OCI-LY7 (cell line): Measurements from ENCODE around the gene RNF111. TPM values are rescaled to one million over a fixed set of nuclear protein-coding genes. Genes with fewer than 3 reads are reported as not detected.

Experiments used
- BruUV-seq: library from RNA; stranded (reverse); fragments of 400-500 nt; replicated peaks from 2 replicates; lab custom pipeline; 2021; lab: Mats Ljungman, UMichigan
- CTCF ChIA-PET: fragments of 300-600 bp; sonication (Branson Sonifier 250); formaldehyde crosslinking; loops from one replicate; lab custom pipeline; 2022; ENCODE audit warnings: antibody characterized with exemption; ENCODE audit not compliant: unreplicated experiment; lab: Charles Lee
- POLR2A ChIA-PET: fragments of 300-600 bp; sonication (Branson Sonifier 250); formaldehyde crosslinking; loops from one replicate; lab custom pipeline; 2022; ENCODE audit warnings: antibody characterized with exemption; lab: Charles Lee
- DNase-seq: peaks from one replicate; pipeline ENCODE4 v3.0.0-alpha.2; 2015; ENCODE audit warnings: low spot score
- H2AFZ ChIP-seq: fragments of 200-600 bp; sonication (generic), shearing (Covaris generic); 2 replicates; pipeline ENCODE4 v1.6.1; 2014; ENCODE audit warnings: mild to moderate bottlenecking, antibody characterized with exemption, low read length, moderate library complexity
- H3K27ac ChIP-seq: fragments of 200-600 bp; sonication (generic); 2 replicates; pipeline ENCODE4 v1.5.1; 2014; ENCODE audit warnings: mixed run types, low read depth, mild to moderate bottlenecking, moderate library complexity, low read length, inconsistent platforms; ENCODE audit not compliant: poor library complexity, severe bottlenecking
- H3K36me3 ChIP-seq: fragments of 200-600 bp; sonication (generic); 2 replicates; pipeline ENCODE4 v1.6.1; 2014; ENCODE audit warnings: mild to moderate bottlenecking, antibody characterized with exemption, low read length, moderate library complexity, mixed read lengths; ENCODE audit not compliant: insufficient read depth
- H3K4me1 ChIP-seq: fragments of 200-600 bp; sonication (generic); 2 replicates; pipeline ENCODE4 v1.5.1; 2014; ENCODE audit warnings: mild to moderate bottlenecking, low read length; ENCODE audit not compliant: insufficient read depth, poor library complexity, severe bottlenecking
- H3K4me2 ChIP-seq: fragments of 200-600 bp; sonication (generic); 2 replicates; pipeline ENCODE4 v1.6.1; 2014; ENCODE audit warnings: mild to moderate bottlenecking, low read length
- H3K4me3 ChIP-seq: fragments of 200-600 bp; sonication (generic); 2 replicates; pipeline ENCODE4 v1.5.1; 2014; ENCODE audit warnings: mild to moderate bottlenecking, low read depth, low read length; ENCODE audit not compliant: poor library complexity, severe bottlenecking
- H3K79me2 ChIP-seq: fragments of 200-600 bp; sonication (generic); 2 replicates; pipeline ENCODE4 v1.6.1; 2016; ENCODE audit warnings: low read depth, mild to moderate bottlenecking, low read length, moderate library complexity, mixed read lengths; ENCODE audit not compliant: insufficient read depth
- H3K9me2 ChIP-seq: fragments of 200-600 bp; sonication (generic); 2 replicates; pipeline ENCODE4 v1.6.1; 2016; ENCODE audit warnings: mild to moderate bottlenecking, low read length, mixed read lengths; ENCODE audit not compliant: insufficient read depth
- H3K9me3 ChIP-seq: fragments of 200-600 bp; sonication (generic); 2 replicates; pipeline ENCODE4 v1.6.1; 2014; ENCODE audit warnings: mild to moderate bottlenecking, mixed run types, low read length, mixed read lengths
- H4K20me1 ChIP-seq: fragments of 200-600 bp; sonication (generic); 2 replicates; pipeline ENCODE4 v1.6.1; 2014; ENCODE audit warnings: mild to moderate bottlenecking, antibody characterized with exemption, low read length, moderate library complexity, mixed read lengths; ENCODE audit not compliant: insufficient read depth
- CTCF ChIP-seq: fragments of 200-600 bp; sonication (generic); conservative IDR thresholded peaks from 2 replicates; pipeline ENCODE4 v1.5.1; 2014; ENCODE audit warnings: mild to moderate bottlenecking, antibody characterized with exemption, low read length, moderate library complexity, mixed read lengths
- EZH2phosphoT487 ChIP-seq: fragments of 200-600 bp; sonication (generic); IDR thresholded peaks from 2 replicates; pipeline ENCODE4 v1.6.1; 2018; ENCODE audit warnings: low read depth, borderline replicate concordance, mild to moderate bottlenecking, mixed run types, antibody characterized with exemption, low read length, moderate library complexity, mixed read lengths
- intact Hi-C: fragments of 100-400 bp; cut with micrococcal nuclease; formaldehyde crosslinking; loops from one replicate; pipeline ENCODE4 v1.10.0; 2022; ENCODE audit not compliant: unreplicated experiment
- total RNA-seq, 2 experiments: library from RNA; depleted of rRNA in 1 of 2; stranded (reverse); fragments of >200 nt in 1 of 2; shearing (Covaris generic) in 1 of 2; gene quantifications; 2 replicates each; pipeline ENCODE4 v1.2.3, GENCODE V29; 2014 to 2022

Gene RNF111
- total RNA-seq, 2 experiments from 2014 or later = 19.2 to 42.7 TPM

- Histone ChIP-seq H3K4me3 (no peak overlapping the region), H2AFZ (no peak overlapping the region), H3K27ac (no peak overlapping the region), H3K36me3 (peaks cover 52% of the 10 kb centered on the region), H3K79me2 (peaks cover 70% of the 10 kb centered on the region; the same call in 1 of the 2 replicates), H3K4me2 (no peak overlapping the region), H3K9me2 (no peaks in the 10 kb centered on the region), H4K20me1 (0 out of 2 replicates have a peak, but pooled peaks cover 3% of the 10 kb centered on the region), H3K4me1 (no peaks in the 10 kb centered on the region), H3K9me3 (no peaks in the 10 kb centered on the region)
- BruUV-seq = no TSS peak
- intact Hi-C loops = no loop called here
- ChIA-PET POLR2A (interaction anchor here (0.8 kb wide), 1 partner anchor 25 kb away, joined by 4 read pairs; no protein-coding TSS in a partner anchor), CTCF (no interaction called here)
- TF ChIP-seq EZH2phosphoT487 (no peak), CTCF (no peak)
- no peak for DNase-seq
Measured at GRCh38 chr15:59028387-59028955, 41.0 kb downstream of the RNF111 start.

GRCh38 chr15:59029554-59029953, 42.1 kb downstream of the RNF111 start:
- Histone ChIP-seq H3K4me3 (no peak overlapping the region), H3K4me1 (no peaks in the 10 kb centered on the region), H3K9me3 (0 out of 2 replicates have a peak, but pooled peaks cover 6% of the 10 kb centered on the region), H3K4me2 (no peak overlapping the region), H3K79me2 (peaks cover 72% of the 10 kb centered on the region), H4K20me1 (0 out of 2 replicates have a peak, but pooled peaks cover 3% of the 10 kb centered on the region), H2AFZ (no peak overlapping the region), H3K9me2 (no peaks in the 10 kb centered on the region), H3K27ac (no peak overlapping the region), H3K36me3 (peaks cover 63% of the 10 kb centered on the region)
- TF ChIP-seq CTCF = no peak
- no peak for TF ChIP-seq EZH2phosphoT487
- ChIA-PET POLR2A (interaction anchor here (0.5 to 1.3 kb wide), 6 partner anchors 8 to 499 kb away, joined by 3 to 5 read pairs (median 3); no protein-coding TSS in a partner anchor), CTCF (no interaction called here)
- no TSS peak for BruUV-seq
- DNase-seq = no peak
- intact Hi-C loops = no loop called here

- Histone ChIP-seq H3K4me3 (no peak overlapping the region), H3K4me2 (no peak overlapping the region), H3K4me1 (no peaks in the 10 kb centered on the region), H3K79me2 (peaks cover 87% of the 10 kb centered on the region), H4K20me1 (no peaks in the 10 kb centered on the region), H3K9me3 (peaks cover 33% of the 10 kb centered on the region; the same call in 1 of the 2 replicates), H3K9me2 (no peaks in the 10 kb centered on the region), H3K36me3 (peaks cover 91% of the 10 kb centered on the region), H2AFZ (no peak overlapping the region), H3K27ac (no peak overlapping the region)
- no TSS peak for BruUV-seq
- TF ChIP-seq CTCF (no peak), EZH2phosphoT487 (no peak)
- ChIA-PET CTCF (no interaction called here), POLR2A (no interaction called here)
- intact Hi-C loops = no loop called here
- DNase-seq = no peak
Measured at GRCh38 chr15:59035201-59035600, 47.7 kb downstream of the RNF111 start.
